Adrenal gland (tissue), 12 donors: ENCODE data around the gene NANOG. TPM values are rescaled to one million over a fixed set of nuclear protein-coding genes. Genes with fewer than 3 reads are reported as not detected.
"Not testable (repeated sequence)": the region's sequence is repeated elsewhere in the genome, so short reads cannot be mapped to it uniquely, and the experiment has no call there.

ENCODE experiments used
- DNase-seq, 7 donors: peaks; one replicate each; pipeline ENCODE4 v3.0.0-alpha.2; 2019 to 2020
- H3K27ac ChIP-seq, 5 donors: fragments of 200-600 bp; sonication (generic) in 4 of 5; 1 replicate in 3 of 5; 2 replicates in 2 of 5; pipeline versions ENCODE4 v1.5.1 to v1.8.0; 2016 to 2020; ENCODE audit warnings: mild to moderate bottlenecking in 1 of 5
- H3K27me3 ChIP-seq: fragments of 200-600 bp; 2 replicates; pipeline ENCODE4 v1.8.0; 2021
- H3K36me3 ChIP-seq, 2 donors: fragments of 200-600 bp; replicated peaks in 1 of 2; 1 replicate in 1 of 2; 2 replicates in 1 of 2; pipeline versions ENCODE4 v1.5.1 to v1.8.0; 2018 to 2022
- H3K4me1 ChIP-seq, 2 donors: fragments of 200-600 bp; replicated peaks in 1 of 2; 1 replicate in 1 of 2; 2 replicates in 1 of 2; pipeline versions ENCODE4 v1.5.1 to v1.8.0; 2018 to 2021
- H3K4me3 ChIP-seq, 4 donors: fragments of 200-600 bp; sonication (generic) in 3 of 4; one replicate each; pipeline ENCODE4 v1.5.1; 2016 to 2018
- H3K9me3 ChIP-seq, 3 donors: fragments of 200-600 bp; sonication (generic) in 1 of 3; replicated peaks in 1 of 3; 1 replicate in 2 of 3; 2 replicates in 1 of 3; pipeline versions ENCODE4 v1.5.1 to v1.8.0; 2016 to 2021
- CTCF ChIP-seq, 6 experiments: fragments of 450-650 bp in 4 of 6; fragments of 200-600 bp in 2 of 6; sonication (generic) in 1 of 6; IDR thresholded peaks; 1 replicate in 5 of 6; 2 replicates in 1 of 6; pipeline versions ENCODE4 v1.5.1 to v1.8.0; 2016 to 2021; ENCODE audit warnings: antibody characterized with exemption in 6 of 6, mild to moderate bottlenecking in 2 of 6, moderate library complexity in 1 of 6
- POLR2A ChIP-seq, 2 donors: fragments of 450-650 bp; IDR thresholded peaks; one replicate each; pipeline ENCODE4 v1.6.1; 2017; ENCODE audit warnings: antibody characterized with exemption in 2 of 2, mild to moderate bottlenecking in 2 of 2, moderate library complexity in 1 of 2
- WGBS, 4 donors: extraction: QIAGEN DNeasy Blood & Tissue Kit in 2 of 4; methylation state at CpG; one replicate each; pipeline versions ENCODE4 v1.1.5 to v1.1.7; 2013 to 2017; 5-methylcytosine and 5-hydroxymethylcytosine counted together
- intact Hi-C, 2 donors: fragments of 100-400 bp; cut with DNase I; formaldehyde crosslinking; loops; one replicate each; pipeline versions ENCODE4 v1.14.1 to v1.15.0; 2022 to 2023
- polyA plus RNA-seq, 3 donors: library from polyadenylated mRNA; stranded (reverse); fragments of 200-250 nt in 2 of 3; fragments of 350-450 nt in 1 of 3; fragmentation: Illumina TruSeq in 1 of 3; extraction: RNeasy Lipid Tissue Mini Kit (QIAGEN cat#74804) in 1 of 3; gene quantifications; one replicate each; pipeline ENCODE4 v1.2.3, GENCODE V29; 2013 to 2014
- total RNA-seq, 9 donors: library from RNA; depleted of rRNA in 4 of 9; stranded (reverse); fragments of >200 nt in 4 of 9; fragments of 120-200 nt in 1 of 9; fragmentation: NEBNext Ultra II Directional in 1 of 9; extraction: Animal tissue kit (Norgen Biotek cat#: 25700) in 1 of 9; gene quantifications; one replicate each; pipeline versions ENCODE4 v1.1.0 to v1.2.4, GENCODE V29; 2013 to 2023
- donor health status: healthy with polysubstance abuse.
- donor health status: Bipolar disorder and iron deficiency.
- donor health status: DM: yes; HTN: yes; CAD: no.
- donor health status: DM: no; HTN: no; CAD: no.
- donor health status: DM: no; HTN: no; CAD: no.
- donor health status: DM: yes; HTN: yes; CAD: no.

Gene NANOG
- total and polyA plus RNA-seq, 12 donors = 0.08 to 0.91 (median 0.60) TPM; not detected in 4

DNA sequence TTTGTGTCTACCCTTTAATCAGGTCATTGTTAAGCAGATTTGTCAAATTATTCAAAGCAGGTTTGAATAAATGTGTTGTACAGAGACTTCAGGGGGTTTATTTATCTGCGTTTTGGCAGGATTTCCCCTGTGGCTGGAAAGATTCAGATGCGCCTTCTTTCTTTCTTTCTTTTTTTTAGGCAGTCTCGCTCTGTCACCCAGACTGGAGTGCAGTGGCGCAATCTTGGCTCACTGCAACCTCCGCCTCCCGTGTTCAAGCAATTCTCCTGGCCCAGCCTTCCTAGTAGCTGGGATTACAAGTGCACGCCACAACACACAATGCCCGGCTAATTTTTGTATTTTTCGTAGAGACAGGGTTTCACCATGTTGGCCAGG, 30.4 kb upstream of the NANOG start:
- no peak overlapping the region for H3K27ac ChIP-seq
- intact Hi-C loops = no loop called here
- no peaks in the 10 kb centered on the region for H3K9me3 ChIP-seq
- no peaks in the 10 kb centered on the region for H3K36me3 ChIP-seq
- TF ChIP-seq CTCF (IDR thresholded peaks at IDR 0.05) (no peak), POLR2A (IDR thresholded peaks at IDR 0.05) (no peak)
- no peak for DNase-seq
- H3K4me3 ChIP-seq = no peak overlapping the region
- H3K27me3 ChIP-seq = no peaks in the 10 kb centered on the region
- WGBS, 4 donors = 69 to 78% (median 72%) methylated on average over 9 of the region's 9 CpGs
- no peaks in the 10 kb centered on the region for H3K4me1 ChIP-seq

- no peaks in the 10 kb centered on the region for H3K27me3 ChIP-seq
- no peak overlapping the region for H3K27ac ChIP-seq
- TF ChIP-seq CTCF (IDR thresholded peaks at IDR 0.05) = no peak
- no peak for TF ChIP-seq POLR2A (IDR thresholded peaks at IDR 0.05)
- 48 to 64% (median 59%) methylated on average over 3 of the region's 3 CpGs for WGBS, 4 donors
- no peaks in the 10 kb centered on the region for H3K36me3 ChIP-seq
- H3K9me3 ChIP-seq = no peaks in the 10 kb centered on the region
- intact Hi-C loops = no loop called here
- no peak overlapping the region for H3K4me3 ChIP-seq
- DNase-seq = no peak
- no peaks in the 10 kb centered on the region for H3K4me1 ChIP-seq
Measured at GRCh38 chr12:7769999-7770398, 19.2 kb upstream of the NANOG start.

- intact Hi-C loops = no loop called here
- TF ChIP-seq CTCF (IDR thresholded peaks at IDR 0.05) (no peak), POLR2A (IDR thresholded peaks at IDR 0.05) (no peak)
- 62 to 81% (median 69%) methylated on average over 3 of the region's 3 CpGs for WGBS, 4 donors
- no peak for DNase-seq
- H3K27ac ChIP-seq = no peak overlapping the region
- no peaks in the 10 kb centered on the region for H3K9me3 ChIP-seq
- no peaks in the 10 kb centered on the region for H3K36me3 ChIP-seq
- H3K4me1 ChIP-seq = no peaks in the 10 kb centered on the region
- H3K27me3 ChIP-seq = no peaks in the 10 kb centered on the region
- H3K4me3 ChIP-seq = no peak overlapping the region
Measured at GRCh38 chr12:7781274-7781673, 7.9 kb upstream of the NANOG start.

GRCh38 chr12:7782055-7782454, 7.1 kb upstream of the NANOG start:
- Histone ChIP-seq H3K9me3 (no peaks in the 10 kb centered on the region), H3K27me3 (no peaks in the 10 kb centered on the region), H3K4me1 (no peaks in the 10 kb centered on the region), H3K27ac (no peak overlapping the region), H3K36me3 (no peaks in the 10 kb centered on the region), H3K4me3 (no peak overlapping the region)
- WGBS, 4 donors = 87 to 93% (median 92%) methylated on average over 6 of the region's 6 CpGs
- TF ChIP-seq CTCF (IDR thresholded peaks at IDR 0.05) = no peak
- TF ChIP-seq POLR2A (IDR thresholded peaks at IDR 0.05) = no peak
- no peak for DNase-seq
- intact Hi-C loops = no loop called here

- H3K4me3 ChIP-seq, DNase-seq, H3K27me3 ChIP-seq, intact Hi-C loops, H3K4me1 ChIP-seq, H3K9me3 ChIP-seq, H3K27ac ChIP-seq, H3K36me3 ChIP-seq: not testable (repeated sequence)
- 82 to 95% (median 85%) methylated on average over 9 of the region's 9 CpGs for WGBS, 4 donors
Measured at GRCh38 chr12:7783433-7783832, 5.8 kb upstream of the NANOG start.
